AG09319 (cell line): ENCODE measurements around the gene DNAH14.
"Not testable (repeated sequence)": the region's sequence is repeated elsewhere in the genome, so short reads cannot be mapped to it uniquely, and the experiment has no call there.

Experiments used
- DNase-seq: peaks from one replicate; pipeline ENCODE4 v3.0.0-alpha.2; 2010; ENCODE audit warnings: low read depth; ENCODE audit errors: extremely low read depth
- CTCF ChIP-seq: IDR thresholded peaks from 2 replicates; pipeline ENCODE4 v1.5.1; 2011; ENCODE audit warnings: low read depth, mild to moderate bottlenecking, inconsistent platforms, low read length, moderate library complexity

Gene DNAH14

GRCh38 chr1:224995602-224996001 lies 66.1 kb downstream of the DNAH14 start:
- no peak for TF ChIP-seq CTCF
- DNase-seq, result no peak

GRCh38 chr1:224996266-224996665 lies 66.8 kb downstream of the DNAH14 start:
- no peak for DNase-seq
- no peak for TF ChIP-seq CTCF

GRCh38 chr1:224998185-224998584 lies 68.7 kb downstream of the DNAH14 start:
- DNase-seq, result no peak
- no peak for TF ChIP-seq CTCF

GRCh38 chr1:225004396-225004795 lies 74.9 kb downstream of the DNAH14 start:
- no peak for DNase-seq
- TF ChIP-seq CTCF, result no peak

GRCh38 chr1:225006352-225006751 lies 76.9 kb downstream of the DNAH14 start:
- not testable (repeated sequence) for DNase-seq

- not testable (repeated sequence) for DNase-seq
These were observed 78.6 kb downstream of the DNAH14 start for GRCh38 chr1:225008050-225008449.

GRCh38 chr1:225021037-225021436 lies 91.6 kb downstream of the DNAH14 start:
- TF ChIP-seq CTCF, result no peak
- no peak for DNase-seq

GRCh38 chr1:225026701-225027100 lies 97.2 kb downstream of the DNAH14 start:
- TF ChIP-seq CTCF, result no peak
- DNase-seq, result no peak

GRCh38 chr1:225036441-225036840 lies 107.0 kb downstream of the DNAH14 start:
- DNase-seq, result not testable (repeated sequence)
